Activated CD8-positive, alpha-beta memory T cell treated with anti-CD3 and anti-CD28 coated beads, Interleukin-2, amount 10 ng/mL, durations not matched to agents 7 days and 5 days (primary cell): ENCODE measurements around the gene CLBA1. TPM values are rescaled to one million over a fixed set of nuclear protein-coding genes. Genes with fewer than 3 reads are reported as not detected.

Source experiments
- ATAC-seq: fragments of 150-1000 bp; cut with Tn5 transposase; one replicate; pipeline ENCODE4 v1.10.0; 2021; ENCODE audit warnings: moderate library complexity
- CTCF ChIA-PET: fragments of 350-600 bp; sonication (Branson Sonifier 250); formaldehyde crosslinking; loops from one replicate; lab custom pipeline; 2021; ENCODE audit warnings: antibody characterized with exemption; lab: Charles Lee
- DNase-seq: peaks from one replicate; pipeline ENCODE4 v3.0.0-alpha.2; 2020
- H3K27ac Mint-ChIP-seq: one replicate; pipeline ENCODE4 v1.8.0; 2021; ENCODE audit warnings: mild to moderate bottlenecking, mixed read lengths
- H3K27me3 Mint-ChIP-seq: one replicate; pipeline ENCODE4 v1.8.0; 2021; ENCODE audit warnings: mixed read lengths
- H3K36me3 Mint-ChIP-seq: one replicate; pipeline ENCODE4 v1.8.0; 2021; ENCODE audit warnings: mild to moderate bottlenecking, mixed read lengths
- H3K4me1 Mint-ChIP-seq: one replicate; pipeline ENCODE4 v1.8.0; 2021; ENCODE audit warnings: mixed read lengths
- H3K4me3 Mint-ChIP-seq: one replicate; pipeline ENCODE4 v1.8.0; 2021; ENCODE audit warnings: mild to moderate bottlenecking, moderate library complexity, mixed read lengths
- H3K9me3 Mint-ChIP-seq: one replicate; pipeline ENCODE4 v1.8.0; 2022; ENCODE audit warnings: low read depth, mixed read lengths
- total RNA-seq, 2 experiments: library from RNA; stranded (reverse); gene quantifications; one replicate each; pipeline ENCODE4 v1.2.3, GENCODE V29; 2021

CLBA1 gene
- total RNA-seq, 2 experiments from 2014 or later = 0.56 to 0.67 TPM

DNA sequence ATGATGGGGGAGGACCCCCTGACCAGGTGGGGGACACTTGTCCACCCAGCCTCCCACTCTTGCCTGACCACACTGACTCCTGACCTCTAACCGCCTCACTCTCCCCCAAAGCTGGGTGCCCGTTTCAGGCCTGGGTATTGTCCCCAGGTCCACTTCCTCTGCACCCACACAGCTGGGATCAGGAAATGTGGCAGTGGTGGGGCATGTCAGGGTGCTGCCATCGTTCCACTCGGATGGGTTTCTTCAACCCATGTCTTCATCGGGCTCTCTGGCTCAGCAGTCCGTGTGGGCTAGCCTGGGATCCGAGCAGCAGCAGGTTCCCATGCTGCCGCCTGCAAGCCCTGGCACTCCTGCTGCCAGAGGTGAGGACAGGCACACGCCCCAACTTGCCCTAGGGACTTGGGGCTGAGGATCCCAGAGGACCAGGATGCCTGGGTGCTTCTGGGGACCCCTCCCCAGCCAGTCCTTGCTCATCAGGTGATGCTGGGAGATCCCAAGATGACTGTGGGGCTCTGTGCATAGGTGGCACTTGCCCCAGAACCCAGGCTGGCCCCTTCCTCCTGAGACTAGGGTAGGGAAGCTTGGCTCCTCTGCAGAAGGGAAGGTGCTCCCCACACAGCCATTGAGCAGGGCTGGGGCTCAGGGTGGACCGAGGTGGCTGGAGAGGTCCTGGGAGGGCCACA is 2.9 kb upstream of the CLBA1 start:
- DNase-seq = no peak
- Mint-ChIP-seq H3K9me3 (no peaks in the 10 kb centered on the region), H3K4me1 (peaks cover 7% of the 10 kb centered on the region), H3K4me3 (no peak overlapping the region), H3K27me3 (peaks cover 22% of the 10 kb centered on the region), H3K36me3 (no peaks in the 10 kb centered on the region), H3K27ac (no peak overlapping the region)
- CTCF ChIA-PET = interaction anchor here (4.2 to 6.0 kb wide), 2 partner anchors 9 to 62 kb away, joined by 30 to 69 read pairs; no protein-coding TSS in a partner anchor
- ATAC-seq = no peak

DNA sequence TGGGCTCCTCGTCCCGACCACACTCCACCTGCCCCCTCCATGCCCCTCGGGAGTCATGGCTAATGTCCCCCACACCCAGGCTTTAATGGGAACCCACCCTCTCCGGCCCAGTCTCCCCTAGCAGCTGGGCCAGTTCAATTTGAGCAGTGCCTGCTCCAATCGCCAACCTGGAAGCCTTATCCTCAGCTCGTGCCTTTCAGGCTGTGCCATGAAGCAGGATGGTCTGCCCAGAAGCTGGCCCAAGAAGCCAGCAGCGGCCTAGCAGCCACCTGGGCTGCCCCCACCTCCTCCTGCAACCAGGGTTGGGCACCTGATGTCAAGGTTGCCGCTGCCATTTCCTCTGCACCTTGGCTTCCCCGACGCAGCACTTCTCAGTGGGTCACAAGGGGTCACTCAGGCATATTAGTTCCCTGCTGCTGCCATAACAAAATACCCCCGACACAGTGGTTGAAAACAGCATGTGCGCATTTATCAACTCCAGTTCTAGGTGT is 2.3 kb upstream of the CLBA1 start:
- DNase-seq = no peak
- Mint-ChIP-seq H3K4me1 (peaks cover 5% of the 10 kb centered on the region), H3K36me3 (no peaks in the 10 kb centered on the region), H3K4me3 (no peak overlapping the region), H3K27me3 (peaks cover 20% of the 10 kb centered on the region), H3K9me3 (no peaks in the 10 kb centered on the region), H3K27ac (no peak overlapping the region)
- no peak for ATAC-seq
- CTCF ChIA-PET = interaction anchor here (4.2 to 6.0 kb wide), 2 partner anchors 9 to 62 kb away, joined by 30 to 69 read pairs; no protein-coding TSS in a partner anchor

DNA sequence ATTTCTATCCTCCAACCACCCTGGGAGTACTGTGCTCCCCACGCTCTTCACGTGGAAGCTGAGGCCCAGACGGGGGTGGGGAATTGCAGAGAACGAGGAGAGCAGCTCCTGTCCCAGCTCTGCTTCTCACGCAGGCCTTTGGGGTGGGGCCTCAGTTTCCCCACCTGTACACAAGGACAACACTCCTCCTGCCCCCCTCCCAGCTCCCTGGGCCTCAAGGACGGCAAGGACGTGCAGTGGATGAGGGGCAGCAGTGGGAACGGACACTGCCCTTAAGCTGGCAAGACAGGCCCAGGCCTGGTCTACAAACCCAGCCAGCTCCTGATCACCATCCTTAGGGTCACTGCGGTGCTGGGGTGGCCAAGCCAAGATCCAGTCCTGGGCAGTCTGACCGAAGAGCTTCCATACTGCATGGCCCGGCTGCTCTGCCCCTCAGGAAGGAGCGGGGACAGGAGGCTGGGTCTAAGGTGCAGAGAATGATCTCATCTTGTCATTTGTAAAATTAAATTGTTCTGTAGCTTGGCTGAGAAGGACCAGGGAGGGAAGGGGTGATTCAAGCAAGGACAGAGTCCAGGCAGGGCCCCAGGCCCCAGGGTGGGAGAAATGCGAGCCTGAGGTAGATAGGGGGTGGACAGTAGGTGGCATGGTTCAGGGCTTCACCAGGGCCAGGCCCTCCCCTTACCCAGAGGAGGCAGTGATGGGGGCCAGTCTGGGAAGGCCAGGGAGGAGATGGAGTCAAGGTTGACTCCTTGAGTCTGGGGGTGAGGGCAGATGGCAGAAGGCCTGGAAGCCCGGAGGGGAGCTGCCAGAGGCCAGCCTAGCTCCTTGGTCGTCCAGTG is 1.3 kb upstream of the CLBA1 start:
- Mint-ChIP-seq H3K4me1 (peaks cover 5% of the 10 kb centered on the region), H3K9me3 (no peaks in the 10 kb centered on the region), H3K4me3 (peak overlapping the region; percentile 7), H3K27me3 (peaks cover 11% of the 10 kb centered on the region), H3K27ac (peak overlapping the region; percentile 58), H3K36me3 (no peaks in the 10 kb centered on the region)
- no peak for ATAC-seq
- no peak for DNase-seq
- CTCF ChIA-PET = interaction anchor here (1.2 to 6.0 kb wide), 6 partner anchors 10 to 106 kb away, joined by 3 to 69 read pairs (median 5); no protein-coding TSS in a partner anchor

DNA sequence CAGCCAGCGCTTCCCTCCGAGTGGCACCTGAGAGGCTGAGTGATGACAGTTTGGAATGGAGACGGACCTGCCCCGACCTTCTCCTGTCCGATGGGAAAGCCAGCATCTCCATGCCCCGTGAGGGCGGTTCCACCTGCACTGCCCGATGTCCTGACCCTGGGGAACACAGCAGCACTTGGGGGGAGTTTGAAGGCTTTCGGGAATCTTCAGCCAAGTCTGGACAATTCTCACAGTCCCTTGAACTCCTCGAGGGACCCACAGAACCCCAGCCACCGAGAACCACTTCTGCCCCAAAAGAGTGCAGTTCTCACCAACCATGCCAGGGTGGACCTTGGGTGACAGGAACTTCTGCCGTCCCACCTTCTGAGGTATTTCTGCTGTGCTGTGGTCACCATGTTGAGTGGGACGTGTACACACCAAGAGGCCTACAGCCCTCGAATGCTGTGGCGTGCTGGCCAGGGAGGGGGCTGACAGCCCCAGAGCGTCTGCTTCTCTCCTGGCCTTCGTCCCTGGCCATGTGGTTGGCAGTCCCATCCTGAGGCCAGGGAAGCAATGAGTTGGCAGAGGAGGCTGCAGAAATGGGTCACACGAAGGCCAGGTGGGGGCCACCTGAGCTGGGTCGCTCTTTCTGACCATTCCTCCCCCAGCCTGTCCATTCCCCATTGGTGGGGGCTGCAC is 1.0 kb downstream of the CLBA1 start:
- H3K4me1 Mint-ChIP-seq = peaks cover 5% of the 10 kb centered on the region
- H3K27ac Mint-ChIP-seq = no peak overlapping the region
- DNase-seq (no peak), ATAC-seq (no peak)
- CTCF ChIA-PET = interaction anchor here (1.0 to 4.2 kb wide), 4 partner anchors 13 to 104 kb away, joined by 4 to 30 read pairs (median 6); no protein-coding TSS in a partner anchor
- H3K27me3 Mint-ChIP-seq = peaks cover 3% of the 10 kb centered on the region
- no peaks in the 10 kb centered on the region for H3K36me3 Mint-ChIP-seq
- peak overlapping the region; percentile 52 for H3K4me3 Mint-ChIP-seq
- no peaks in the 10 kb centered on the region for H3K9me3 Mint-ChIP-seq

DNA sequence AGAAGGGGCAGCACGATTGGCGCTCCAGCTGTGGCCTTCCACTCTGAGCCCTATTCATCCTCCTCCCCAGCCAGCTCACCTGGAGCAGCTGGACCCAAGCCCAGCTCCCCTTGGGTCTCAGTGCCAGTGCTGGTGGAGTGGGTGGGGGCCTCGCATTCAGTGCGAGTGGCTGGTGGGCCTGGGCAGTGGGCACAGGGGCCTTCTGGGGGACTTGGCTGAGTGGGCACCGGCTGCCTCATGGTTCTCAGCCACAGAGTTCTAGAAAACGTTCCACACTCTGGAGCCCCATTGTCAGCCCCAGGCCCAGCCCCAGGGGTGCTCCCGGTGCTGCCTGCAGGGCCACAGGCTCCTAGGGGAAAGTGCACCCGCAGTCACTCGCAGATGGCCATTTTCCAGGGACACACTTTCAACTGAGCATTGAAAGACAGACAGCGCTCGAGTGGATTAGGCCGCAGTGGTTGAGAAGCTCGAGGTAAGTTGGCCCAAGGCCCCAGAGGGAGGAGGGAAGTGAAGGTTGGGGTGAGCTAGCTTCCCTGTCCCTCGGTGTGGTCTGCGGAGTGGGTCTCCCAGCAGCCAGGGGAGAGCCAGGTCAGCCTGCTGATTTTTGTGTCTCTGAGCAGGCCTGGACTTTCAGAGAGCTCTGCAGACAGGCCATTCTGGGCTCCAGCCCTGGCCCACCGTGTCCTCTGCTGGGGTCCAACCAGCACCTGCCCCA is 3.8 kb downstream of the CLBA1 start:
- Mint-ChIP-seq H3K27me3 (peaks cover 3% of the 10 kb centered on the region), H3K27ac (no peak overlapping the region), H3K4me1 (peaks cover 5% of the 10 kb centered on the region), H3K36me3 (no peaks in the 10 kb centered on the region), H3K9me3 (no peaks in the 10 kb centered on the region), H3K4me3 (no peak overlapping the region)
- CTCF ChIA-PET = no interaction called here
- no peak for DNase-seq
- ATAC-seq = no peak

DNA sequence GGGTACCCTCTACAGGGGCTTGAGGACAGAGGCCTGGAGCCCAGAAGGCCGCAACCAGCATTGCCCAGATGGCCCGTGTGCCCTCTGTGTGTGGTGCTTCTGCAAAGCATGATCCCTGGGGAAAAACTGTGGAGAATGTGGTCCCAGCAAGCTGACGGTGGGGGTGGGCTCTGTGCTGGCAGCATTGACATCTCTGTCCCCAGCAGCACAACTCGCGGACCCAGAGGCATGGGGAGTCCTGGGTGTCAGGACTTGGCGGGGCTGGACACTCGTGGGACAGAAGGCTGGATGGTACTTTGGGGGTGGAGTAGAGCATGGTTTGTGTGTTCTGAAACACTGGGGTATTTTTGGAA is 4.3 kb downstream of the CLBA1 start:
- H3K9me3 Mint-ChIP-seq = no peaks in the 10 kb centered on the region
- DNase-seq (no peak), ATAC-seq (no peak)
- peaks cover 4% of the 10 kb centered on the region for H3K4me1 Mint-ChIP-seq
- H3K36me3 Mint-ChIP-seq = no peaks in the 10 kb centered on the region
- CTCF ChIA-PET = interaction anchor here (1.3 kb wide), 1 partner anchor 55 kb away, joined by 4 read pairs; no protein-coding TSS in a partner anchor
- peaks cover 3% of the 10 kb centered on the region for H3K27me3 Mint-ChIP-seq
- no peak overlapping the region for H3K4me3 Mint-ChIP-seq
- no peak overlapping the region for H3K27ac Mint-ChIP-seq

DNA sequence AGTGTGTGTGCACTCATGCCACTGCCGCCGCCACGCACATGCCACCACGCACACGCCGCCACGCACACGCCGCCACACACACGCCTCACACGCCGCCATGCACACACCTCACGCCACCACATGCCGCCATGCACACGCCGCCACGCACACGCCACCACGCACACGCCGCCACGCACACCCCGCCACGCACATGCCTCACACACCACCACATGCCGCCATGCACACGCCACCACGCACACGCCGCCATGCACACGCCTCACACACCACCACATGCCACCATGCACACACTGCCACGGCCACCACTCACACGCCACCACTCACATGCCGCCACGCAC is 6.3 kb downstream of the CLBA1 start:
- Mint-ChIP-seq H3K36me3 (no peaks in the 10 kb centered on the region), H3K27ac (no peak overlapping the region), H3K4me1 (peaks cover 2% of the 10 kb centered on the region), H3K9me3 (no peaks in the 10 kb centered on the region), H3K27me3 (peaks cover 3% of the 10 kb centered on the region), H3K4me3 (no peak overlapping the region)
- DNase-seq (no peak), ATAC-seq (no peak)
- CTCF ChIA-PET = no interaction called here

DNA sequence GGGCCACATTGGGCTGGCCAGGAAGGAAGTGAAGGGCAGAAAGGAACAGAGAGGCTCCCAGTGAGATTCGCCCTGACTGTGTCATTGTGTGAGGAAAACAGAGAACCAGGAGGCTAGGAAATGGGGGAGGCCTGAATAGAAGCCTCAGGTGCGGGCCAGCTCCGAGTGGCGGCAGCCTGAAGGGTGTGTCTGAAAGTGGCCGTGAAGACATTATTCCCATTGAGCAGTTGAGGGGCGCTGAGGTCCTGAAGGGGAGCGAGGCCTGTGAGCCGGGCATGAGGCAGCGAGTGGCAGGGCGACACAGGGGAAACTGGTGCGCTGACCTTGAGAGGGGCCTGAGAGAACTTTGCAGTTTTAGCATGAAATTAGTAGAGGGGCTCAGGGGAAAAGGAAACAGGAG is 6.9 kb downstream of the CLBA1 start:
- H3K4me1 Mint-ChIP-seq = no peaks in the 10 kb centered on the region
- ATAC-seq (no peak), DNase-seq (no peak)
- no peaks in the 10 kb centered on the region for H3K9me3 Mint-ChIP-seq
- no peaks in the 10 kb centered on the region for H3K36me3 Mint-ChIP-seq
- H3K27me3 Mint-ChIP-seq = no peaks in the 10 kb centered on the region
- no peak overlapping the region for H3K4me3 Mint-ChIP-seq
- no peak overlapping the region for H3K27ac Mint-ChIP-seq
- CTCF ChIA-PET = interaction anchor here (2.7 kb wide), 1 partner anchor 53 kb away, joined by 10 read pairs; no protein-coding TSS in a partner anchor

DNA sequence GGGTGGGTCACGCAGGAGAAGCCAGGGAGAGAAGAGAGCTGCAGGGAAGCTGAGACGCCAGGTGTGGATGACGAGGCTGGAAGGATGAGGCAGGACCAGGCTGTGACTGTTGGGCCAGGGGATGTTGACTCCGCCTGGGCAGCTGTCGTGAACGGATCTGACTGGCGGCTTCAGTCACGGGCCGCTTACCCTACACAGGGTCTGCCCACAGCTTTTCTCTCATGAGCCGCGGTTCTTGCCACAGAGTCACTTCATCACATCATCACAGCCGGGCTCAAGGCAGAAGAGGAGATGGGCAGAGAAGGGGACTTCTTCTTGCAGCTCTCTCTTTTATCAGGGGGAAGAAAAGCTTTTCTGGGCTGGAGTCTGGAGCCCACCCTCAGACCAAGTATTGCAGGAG is 7.7 kb downstream of the CLBA1 start:
- ATAC-seq (no peak), DNase-seq (no peak)
- no peaks in the 10 kb centered on the region for H3K36me3 Mint-ChIP-seq
- no peaks in the 10 kb centered on the region for H3K9me3 Mint-ChIP-seq
- H3K27ac Mint-ChIP-seq = no peak overlapping the region
- no peak overlapping the region for H3K4me3 Mint-ChIP-seq
- CTCF ChIA-PET = interaction anchor here (0.9 to 2.7 kb wide), 2 partner anchors 26 to 52 kb away, joined by 4 to 10 read pairs; no protein-coding TSS in a partner anchor
- no peaks in the 10 kb centered on the region for H3K27me3 Mint-ChIP-seq
- H3K4me1 Mint-ChIP-seq = no peaks in the 10 kb centered on the region

DNA sequence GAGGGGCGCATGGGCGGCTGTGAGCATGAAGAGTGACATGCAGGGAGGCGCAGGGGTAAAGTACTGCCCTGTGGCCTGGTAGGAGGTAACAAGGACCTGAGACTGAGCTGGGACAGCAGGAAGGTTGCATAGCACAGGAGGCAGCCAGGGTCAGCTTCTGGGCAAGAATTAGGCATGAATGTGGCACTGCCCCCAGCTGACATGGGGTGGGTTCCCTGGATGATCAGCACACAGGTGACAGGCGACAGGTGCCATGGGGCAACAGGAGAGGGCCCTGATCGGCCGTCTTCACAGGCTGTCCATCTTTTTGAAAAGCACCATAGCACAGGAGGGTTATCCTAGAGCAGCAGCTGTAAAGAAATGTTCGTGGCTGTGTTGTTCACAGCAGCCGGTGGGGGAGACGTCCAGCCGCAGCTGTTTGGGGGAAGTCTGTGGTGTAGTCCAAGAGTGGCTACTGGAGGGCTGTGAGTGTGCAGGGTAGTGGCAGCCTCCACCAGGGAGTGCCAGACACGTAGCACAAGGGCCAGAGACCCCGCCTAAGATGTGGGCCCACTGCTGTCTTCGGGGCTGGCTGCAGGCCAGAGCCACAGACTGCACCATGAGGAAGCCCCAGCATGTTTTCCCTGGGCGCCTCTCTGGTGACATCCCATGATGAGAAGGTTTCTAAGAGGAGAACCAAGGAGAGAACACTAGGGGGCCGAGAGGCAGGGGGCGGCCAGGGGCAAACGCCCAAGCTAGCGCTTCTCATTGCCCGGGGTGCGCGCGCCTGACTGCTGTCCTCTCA is 8.4 kb downstream of the CLBA1 start:
- H3K36me3 Mint-ChIP-seq = peaks cover 1% of the 10 kb centered on the region
- H3K4me1 Mint-ChIP-seq = no peaks in the 10 kb centered on the region
- H3K27ac Mint-ChIP-seq = no peak overlapping the region
- no peak overlapping the region for H3K4me3 Mint-ChIP-seq
- H3K27me3 Mint-ChIP-seq = no peaks in the 10 kb centered on the region
- CTCF ChIA-PET = interaction anchor here (0.9 to 2.7 kb wide), 2 partner anchors 26 to 52 kb away, joined by 4 to 10 read pairs; no protein-coding TSS in a partner anchor
- no peaks in the 10 kb centered on the region for H3K9me3 Mint-ChIP-seq
- ATAC-seq (no peak), DNase-seq (no peak)

DNA sequence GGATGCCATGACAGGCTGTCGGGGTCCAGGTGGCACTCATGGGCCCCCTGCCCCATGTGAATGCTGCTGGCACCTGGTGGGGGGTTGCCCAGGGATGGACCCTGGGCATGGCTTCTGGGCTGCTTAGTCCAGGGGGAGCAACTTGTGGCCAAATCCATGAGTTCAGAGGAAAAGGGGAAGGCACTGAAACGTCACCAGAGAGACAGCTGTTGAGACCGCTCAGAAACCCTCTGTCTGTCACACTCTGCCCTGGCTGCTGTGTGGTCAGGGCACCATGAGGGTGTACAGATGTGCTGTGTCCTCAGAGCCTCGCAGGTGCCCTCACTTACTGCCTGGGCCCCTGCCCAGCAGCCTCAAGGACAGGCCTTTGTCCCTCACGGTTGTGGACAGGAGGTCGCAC is 9.4 kb downstream of the CLBA1 start:
- DNase-seq (no peak), ATAC-seq (no peak)
- Mint-ChIP-seq H3K36me3 (peaks cover 6% of the 10 kb centered on the region), H3K4me3 (no peak overlapping the region), H3K4me1 (no peaks in the 10 kb centered on the region), H3K9me3 (peaks cover 2% of the 10 kb centered on the region), H3K27ac (no peak overlapping the region), H3K27me3 (no peaks in the 10 kb centered on the region)
- CTCF ChIA-PET = no interaction called here

DNA sequence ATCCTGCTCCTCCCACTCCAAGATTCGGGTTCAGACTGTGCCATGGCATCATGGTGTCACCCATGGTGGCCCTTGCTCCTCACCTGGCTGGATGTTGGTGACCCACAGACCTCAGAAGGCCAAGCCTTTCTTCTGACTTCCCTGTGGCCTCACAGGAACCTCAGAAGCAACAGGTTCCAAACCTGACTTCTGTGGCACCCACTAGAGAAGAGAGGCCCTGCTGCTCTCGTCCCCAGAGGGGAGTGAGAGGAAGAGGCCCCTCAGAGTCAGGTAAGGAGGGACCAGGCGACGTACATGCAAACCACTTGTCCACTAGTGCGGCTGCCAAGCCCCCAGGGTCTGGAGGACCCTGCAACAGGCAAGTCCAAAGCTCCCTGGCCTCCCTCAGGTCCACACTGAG is 10.4 kb downstream of the CLBA1 start:
- ATAC-seq (no peak), DNase-seq (no peak)
- peaks cover 11% of the 10 kb centered on the region for H3K36me3 Mint-ChIP-seq
- H3K27ac Mint-ChIP-seq = no peak overlapping the region
- CTCF ChIA-PET = interaction anchor here (1.4 kb wide), 1 partner anchor 50 kb away, joined by 7 read pairs; no protein-coding TSS in a partner anchor
- peaks cover 2% of the 10 kb centered on the region for H3K9me3 Mint-ChIP-seq
- no peaks in the 10 kb centered on the region for H3K4me1 Mint-ChIP-seq
- H3K4me3 Mint-ChIP-seq = no peak overlapping the region
- H3K27me3 Mint-ChIP-seq = no peaks in the 10 kb centered on the region
